ENCODE measurements around the gene DNAJB8. TPM values are rescaled to one million over a fixed set of nuclear protein-coding genes. Genes with fewer than 3 reads are reported as not detected.
A peak's percentile ranks its signal among the peaks of the same experiment; 100 is the strongest.

DNAJB8 gene
- total and polyA plus RNA-seq, 9 of the 15 experiments (the other 6 are each of a cell fraction or from before 2014, with no cell fraction given) = not detected

GRCh38 chr3:128497305-128498126 is 30.8 kb upstream of the DNAJB8 start (continued):
- TF ChIP-seq ZBED1 (IDR thresholded peaks at IDR 0.05) (0 out of 2 replicates have a peak, but pooled peaks have one; percentile 1), MLLT1 (IDR thresholded peaks at IDR 0.05) (peak in 1 of 2 experiments; percentile 26; a peak in 2 of 4 replicates), TEAD4 (IDR thresholded peaks at IDR 0.05; ENCODE audit: low read length) (no peak), TEAD4 (CRISPR knock-in tag; IDR thresholded peaks at IDR 0.05; ENCODE audit: borderline replicate concordance) (no peak), ZBTB40 (IDR thresholded peaks at IDR 0.05) (no peak), ZBTB40 (CRISPR knock-in tag; IDR thresholded peaks at IDR 0.05) (no peak), FOXP1 (CRISPR knock-in tag; IDR thresholded peaks at IDR 0.05) (no peak), DPF2 (IDR thresholded peaks at IDR 0.05) (0 out of 2 replicates have a peak, but pooled peaks have one; percentile 13), HES1 (IDR thresholded peaks at IDR 0.05; ENCODE audit: low read depth) (peak; percentile 83), SUPT5H (IDR thresholded peaks at IDR 0.05) (peak; percentile 69), FOXO4 (CRISPR knock-in tag; IDR thresholded peaks at IDR 0.05) (no peak), CHD2 (IDR thresholded peaks at IDR 0.05; ENCODE audit: low read depth, low read length) (no peak), NFE2L1 (tag; IDR thresholded peaks at IDR 0.05; ENCODE audit: borderline replicate concordance, low read depth) (no peak), ATF2 (CRISPR knock-in tag; IDR thresholded peaks at IDR 0.05) (no peak)

All from K562 (cell line).